Activated CD4-positive, alpha-beta T cell treated with anti-CD3 and anti-CD28 coated beads for 36 hours (primary cell): ENCODE data around the gene AMOTL1. TPM values are rescaled to one million over a fixed set of nuclear protein-coding genes. Genes with fewer than 3 reads are reported as not detected.
"Not testable (repeated sequence)": the region's sequence is repeated elsewhere in the genome, so short reads cannot be mapped to it uniquely, and the experiment has no call there.

Experiments used
- ATAC-seq: fragments of 200-7000 bp; cut with Tn5 transposase; one replicate; pipeline ENCODE4 v1.10.0; 2021; ENCODE audit warnings: mild to moderate bottlenecking, moderate library complexity
- CTCF ChIA-PET: fragments of 350-600 bp; sonication (Branson Sonifier 250); formaldehyde crosslinking; loops from one replicate; lab custom pipeline; 2021; ENCODE audit warnings: antibody characterized with exemption; lab: Charles Lee
- POLR2A ChIA-PET: fragments of 350-600 bp; sonication (Branson Sonifier 250); formaldehyde crosslinking; loops from one replicate; lab custom pipeline; 2021; ENCODE audit warnings: antibody characterized with exemption, inconsistent platforms; lab: Charles Lee
- DNase-seq: peaks from one replicate; pipeline ENCODE4 v3.0.0-alpha.2; 2020
- H3K27ac Mint-ChIP-seq: one replicate; pipeline ENCODE4 v1.8.0; 2021; ENCODE audit warnings: mixed read lengths
- H3K27me3 Mint-ChIP-seq: one replicate; pipeline ENCODE4 v1.8.0; 2021; ENCODE audit warnings: mixed read lengths
- H3K36me3 Mint-ChIP-seq: one replicate; pipeline ENCODE4 v1.8.0; 2021; ENCODE audit warnings: low read depth, mixed read lengths
- H3K4me1 Mint-ChIP-seq: one replicate; pipeline ENCODE4 v1.8.0; 2021; ENCODE audit warnings: mixed read lengths
- H3K4me3 Mint-ChIP-seq: one replicate; pipeline ENCODE4 v1.8.0; 2021; ENCODE audit warnings: mild to moderate bottlenecking, moderate library complexity, mixed read lengths
- H3K9me3 Mint-ChIP-seq: one replicate; pipeline ENCODE4 v1.8.0; 2021; ENCODE audit warnings: low read depth, mixed read lengths
- intact Hi-C, 2 experiments: fragments of 100-400 bp; cut with DNase I in 1 of 2; cut with micrococcal nuclease in 1 of 2; formaldehyde crosslinking; loops; one replicate each; pipeline versions ENCODE4 v1.14.2 to v1.15.1; 2022 to 2024; cut with DNase I, micrococcal nuclease
- total RNA-seq, 2 experiments: library from RNA; stranded (reverse); gene quantifications; one replicate each; pipeline ENCODE4 v1.2.3, GENCODE V29; 2021

The AMOTL1 gene
- total RNA-seq, 2 experiments from 2014 or later = 1.8 to 2.3 TPM

DNA sequence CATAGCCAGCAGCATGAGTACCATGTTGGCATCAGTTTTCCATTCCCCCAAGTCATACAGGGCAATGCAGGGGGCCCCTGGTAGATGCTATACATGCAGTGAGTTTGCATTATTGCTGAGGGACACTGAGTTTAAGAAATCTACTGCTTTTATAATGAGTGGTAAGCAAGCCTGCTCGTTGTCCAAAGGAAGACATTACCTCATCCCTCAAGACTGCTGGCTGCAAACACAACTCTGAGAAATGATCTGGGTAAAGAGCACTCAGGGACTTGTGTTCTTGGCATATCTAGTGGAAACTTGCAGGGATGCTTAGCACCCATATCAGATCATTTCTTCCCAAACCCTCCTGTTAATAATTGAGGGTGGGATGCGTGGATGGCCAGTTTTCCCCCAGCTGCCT is 127.3 kb downstream of the AMOTL1 start:
- intact Hi-C loops = loop anchor here in 1 of 2 experiments (5.0 kb wide), 1 partner anchor 128 kb away; the partner anchor contains the start of gene AMOTL1
- DNase-seq (no peak), ATAC-seq (no peak)
- ChIA-PET POLR2A (no interaction called here), CTCF (interaction anchor here (1.0 kb wide), 1 partner anchor 12 kb away, joined by 3 read pairs; no protein-coding TSS in a partner anchor)
- Mint-ChIP-seq H3K4me1 (no peaks in the 10 kb centered on the region), H3K36me3 (no peaks in the 10 kb centered on the region), H3K9me3 (peaks cover 16% of the 10 kb centered on the region), H3K27ac (no peak overlapping the region), H3K27me3 (no peaks in the 10 kb centered on the region), H3K4me3 (no peak overlapping the region)

DNA sequence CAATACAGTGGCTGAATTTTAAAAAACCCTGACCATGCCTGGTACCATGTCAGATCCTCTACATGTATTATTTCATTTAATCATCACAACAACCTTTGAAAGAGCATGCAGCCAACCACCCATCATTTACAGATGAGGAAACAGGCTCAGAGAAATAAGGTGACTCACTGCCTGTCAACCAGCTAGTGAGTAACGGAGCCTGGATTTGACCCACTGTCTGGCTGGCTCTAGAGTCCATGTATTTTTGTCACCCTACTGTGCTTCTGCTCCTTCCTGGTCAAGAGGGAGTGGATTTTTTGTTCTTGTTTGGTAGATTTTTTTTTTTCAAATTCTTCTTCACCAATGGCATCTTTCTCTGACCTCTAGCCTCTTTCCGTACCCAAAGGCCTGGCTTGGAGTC is 127.8 kb downstream of the AMOTL1 start:
- ChIA-PET CTCF (interaction anchor here (1.0 to 3.1 kb wide), 2 partner anchors 12 to 274 kb away, joined by 3 to 30 read pairs; no protein-coding TSS in a partner anchor), POLR2A (no interaction called here)
- Mint-ChIP-seq H3K4me1 (no peaks in the 10 kb centered on the region), H3K27ac (no peak overlapping the region), H3K4me3 (no peak overlapping the region), H3K9me3 (peaks cover 16% of the 10 kb centered on the region), H3K27me3 (no peaks in the 10 kb centered on the region), H3K36me3 (no peaks in the 10 kb centered on the region)
- no peak for ATAC-seq
- intact Hi-C loops = loop anchor here (2.0 to 5.0 kb wide), 2 partner anchors 129 to 377 kb away; partner anchors contain the start of gene AMOTL1 (in 1 of the 2)
- DNase-seq = no peak

DNA sequence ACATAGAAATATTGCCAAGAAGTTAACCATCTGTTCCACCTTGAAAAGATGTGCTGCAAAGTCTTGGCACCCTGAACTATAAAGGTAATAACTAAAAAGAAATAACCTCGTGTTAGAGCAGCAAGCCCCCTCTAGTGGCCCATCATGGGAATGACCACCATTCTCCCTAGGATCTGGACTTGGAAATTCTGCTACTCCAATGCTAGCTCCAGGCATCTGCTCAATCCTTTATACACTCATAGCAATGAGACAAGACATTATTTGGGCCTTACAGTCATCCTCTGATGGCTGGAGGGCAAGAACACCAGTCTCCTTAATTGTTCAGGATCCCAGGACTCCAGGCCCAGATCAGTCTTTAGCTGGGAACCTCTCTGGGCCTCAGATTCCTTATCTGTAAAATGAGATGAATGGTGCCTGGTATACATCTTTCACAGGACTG is 129.2 kb downstream of the AMOTL1 start:
- ATAC-seq (no peak), DNase-seq (peak; percentile 62)
- Mint-ChIP-seq H3K27ac (no peak overlapping the region), H3K9me3 (peaks cover 9% of the 10 kb centered on the region), H3K27me3 (no peaks in the 10 kb centered on the region), H3K36me3 (no peaks in the 10 kb centered on the region), H3K4me3 (no peak overlapping the region), H3K4me1 (no peaks in the 10 kb centered on the region)
- ChIA-PET CTCF (interaction anchor here (0.7 to 3.1 kb wide), 18 partner anchors 10 to 364 kb away, joined by 3 to 30 read pairs (median 5); partner anchors contain the start of genes CWC15 and KDM4D), POLR2A (interaction anchor here (0.5 kb wide), 1 partner anchor 26 kb away, joined by 3 read pairs; no protein-coding TSS in a partner anchor)
- intact Hi-C loops = loop anchor here (1.0 to 5.0 kb wide), 5 partner anchors 111 to 379 kb away; partner anchors contain the start of gene AMOTL1 (in 1 of the 2)

DNA sequence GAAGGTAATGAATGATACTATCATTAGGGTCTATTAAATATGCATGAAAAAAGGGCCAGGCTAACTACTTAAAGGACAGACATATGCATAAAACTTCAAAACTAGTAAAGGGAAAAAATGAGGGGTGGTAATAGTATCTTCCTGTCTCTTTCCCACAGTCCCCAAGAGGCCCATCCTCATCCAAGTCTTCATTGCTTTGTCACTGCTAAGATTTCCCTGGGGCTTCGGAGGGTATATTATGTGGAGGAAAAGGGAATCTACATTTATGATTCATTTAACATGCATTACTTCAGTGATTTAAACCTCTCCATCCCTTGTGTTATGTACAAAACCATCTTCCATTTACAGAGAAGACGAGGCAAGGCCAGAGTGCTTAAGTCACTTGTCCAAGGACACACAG is 139.1 kb downstream of the AMOTL1 start:
- H3K4me3 Mint-ChIP-seq = no peak overlapping the region
- peaks cover 2% of the 10 kb centered on the region for H3K9me3 Mint-ChIP-seq
- CTCF ChIA-PET = no interaction called here

DNA sequence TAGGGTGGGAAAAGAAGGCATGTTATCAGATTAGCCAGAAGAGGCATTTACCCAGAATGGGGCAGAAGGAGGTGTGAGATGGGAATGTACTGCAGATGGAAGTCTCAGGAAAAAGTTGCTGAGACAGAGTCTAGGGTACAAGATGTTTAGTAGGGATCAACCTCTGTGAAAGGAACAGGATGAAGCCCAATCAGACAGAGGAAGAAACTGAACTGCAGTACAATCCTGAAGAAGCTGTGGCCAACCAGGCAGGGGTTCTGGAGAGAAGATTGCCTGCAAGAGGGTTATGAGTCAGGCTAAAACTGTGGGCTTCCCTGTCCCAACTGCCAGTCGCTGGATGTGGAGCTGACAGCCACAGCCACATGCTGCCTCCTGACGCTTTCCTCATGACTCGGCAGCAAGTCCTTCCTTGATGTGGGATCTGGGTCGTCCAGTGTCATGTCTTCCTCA is 141.2 kb downstream of the AMOTL1 start:
- DNase-seq (no peak), ATAC-seq (no peak)
- Mint-ChIP-seq H3K9me3 (no peaks in the 10 kb centered on the region), H3K27ac (no peak overlapping the region), H3K36me3 (no peaks in the 10 kb centered on the region), H3K4me3 (no peak overlapping the region), H3K4me1 (no peaks in the 10 kb centered on the region), H3K27me3 (no peaks in the 10 kb centered on the region)
- CTCF ChIA-PET = no interaction called here
- intact Hi-C loops = no loop called here
- POLR2A ChIA-PET = no interaction called here

More for the DNA sequence above, 139.1 kb downstream of the AMOTL1 start:
- DNase-seq = no peak
- Mint-ChIP-seq H3K36me3 (no peaks in the 10 kb centered on the region), H3K4me1 (no peaks in the 10 kb centered on the region), H3K27ac (no peak overlapping the region), H3K27me3 (no peaks in the 10 kb centered on the region)
- POLR2A ChIA-PET = no interaction called here
- intact Hi-C loops = no loop called here
- ATAC-seq = no peak

DNA sequence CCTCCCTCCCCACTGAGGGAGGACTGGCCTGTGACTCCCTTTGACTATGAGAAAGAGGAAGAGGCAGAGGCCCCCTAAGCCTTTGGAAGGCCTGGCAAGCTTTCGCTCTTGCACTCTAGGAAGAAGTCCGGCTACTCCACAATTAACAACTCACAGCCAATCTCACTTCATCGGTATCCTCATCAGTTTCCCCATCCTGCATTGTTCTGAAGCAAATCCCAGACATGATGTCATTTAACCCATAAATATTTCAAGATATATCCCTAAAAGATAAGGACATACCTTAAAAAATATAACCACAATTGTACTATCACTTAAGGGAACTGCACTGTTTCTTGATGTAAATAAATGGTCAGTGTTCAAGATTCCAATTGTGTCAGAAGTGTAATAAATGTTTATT is 142.1 kb downstream of the AMOTL1 start:
- Mint-ChIP-seq H3K9me3 (no peaks in the 10 kb centered on the region), H3K27me3 (no peaks in the 10 kb centered on the region), H3K27ac (no peak overlapping the region), H3K36me3 (no peaks in the 10 kb centered on the region), H3K4me3 (no peak overlapping the region), H3K4me1 (no peaks in the 10 kb centered on the region)
- POLR2A ChIA-PET = no interaction called here
- CTCF ChIA-PET = interaction anchor here (0.6 kb wide), 1 partner anchor 848 kb away, joined by 3 read pairs; no protein-coding TSS in a partner anchor
- intact Hi-C loops = no loop called here
- no peak for DNase-seq
- ATAC-seq = no peak

DNA sequence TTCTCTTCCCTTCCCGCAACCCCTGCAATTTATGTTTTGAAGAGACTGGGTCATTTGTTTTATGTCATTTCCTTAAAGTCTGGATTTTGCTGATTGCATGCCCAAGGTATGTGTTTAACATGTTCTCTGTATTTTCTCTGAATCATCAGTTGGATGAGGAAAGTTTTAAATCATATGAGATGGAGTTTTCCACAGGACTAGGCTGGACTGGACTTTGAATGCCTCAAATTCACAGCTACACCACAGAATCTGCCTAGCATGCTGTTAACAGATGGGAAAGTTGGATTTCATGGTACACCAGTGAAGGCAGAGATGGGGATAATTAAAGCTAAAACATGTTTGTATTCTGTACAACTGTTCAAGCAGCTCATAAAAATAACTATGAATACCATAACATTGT is 142.6 kb downstream of the AMOTL1 start:
- H3K4me3 Mint-ChIP-seq = no peak overlapping the region
- no peaks in the 10 kb centered on the region for H3K4me1 Mint-ChIP-seq
- no peak for DNase-seq
- ATAC-seq = no peak
- POLR2A ChIA-PET = no interaction called here
- no peaks in the 10 kb centered on the region for H3K36me3 Mint-ChIP-seq
- H3K27ac Mint-ChIP-seq = no peak overlapping the region
- H3K9me3 Mint-ChIP-seq = no peaks in the 10 kb centered on the region
- intact Hi-C loops = no loop called here
- CTCF ChIA-PET = interaction anchor here (1.2 kb wide), 1 partner anchor 13 kb away, joined by 5 read pairs; no protein-coding TSS in a partner anchor
- no peaks in the 10 kb centered on the region for H3K27me3 Mint-ChIP-seq

DNA sequence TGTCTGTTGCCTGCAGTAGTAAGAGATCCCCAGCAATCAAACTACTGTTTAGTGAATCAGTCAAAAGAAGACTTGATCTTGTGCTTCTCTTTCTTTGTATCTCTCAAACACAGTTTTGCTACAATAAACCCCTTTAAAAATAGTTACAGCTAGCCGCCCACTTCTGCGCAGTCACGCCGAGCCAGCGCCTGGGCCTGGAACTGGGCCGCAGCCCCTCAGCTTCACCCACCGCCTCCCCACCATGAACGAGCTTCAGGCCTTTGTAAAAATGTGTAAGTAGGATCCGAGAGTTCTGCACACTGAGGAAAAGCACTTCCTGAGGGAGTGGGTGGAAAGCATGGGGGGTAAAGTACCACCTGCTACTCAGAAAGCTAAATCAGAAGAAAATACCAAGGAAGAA is 144.7 kb downstream of the AMOTL1 start:
- POLR2A ChIA-PET = no interaction called here
- DNase-seq (no peak), ATAC-seq (no peak)
- H3K27me3 Mint-ChIP-seq = no peaks in the 10 kb centered on the region
- no peaks in the 10 kb centered on the region for H3K36me3 Mint-ChIP-seq
- H3K4me1 Mint-ChIP-seq = no peaks in the 10 kb centered on the region
- no peaks in the 10 kb centered on the region for H3K9me3 Mint-ChIP-seq
- CTCF ChIA-PET = no interaction called here
- H3K4me3 Mint-ChIP-seq = no peak overlapping the region
- intact Hi-C loops = no loop called here
- no peak overlapping the region for H3K27ac Mint-ChIP-seq

DNA sequence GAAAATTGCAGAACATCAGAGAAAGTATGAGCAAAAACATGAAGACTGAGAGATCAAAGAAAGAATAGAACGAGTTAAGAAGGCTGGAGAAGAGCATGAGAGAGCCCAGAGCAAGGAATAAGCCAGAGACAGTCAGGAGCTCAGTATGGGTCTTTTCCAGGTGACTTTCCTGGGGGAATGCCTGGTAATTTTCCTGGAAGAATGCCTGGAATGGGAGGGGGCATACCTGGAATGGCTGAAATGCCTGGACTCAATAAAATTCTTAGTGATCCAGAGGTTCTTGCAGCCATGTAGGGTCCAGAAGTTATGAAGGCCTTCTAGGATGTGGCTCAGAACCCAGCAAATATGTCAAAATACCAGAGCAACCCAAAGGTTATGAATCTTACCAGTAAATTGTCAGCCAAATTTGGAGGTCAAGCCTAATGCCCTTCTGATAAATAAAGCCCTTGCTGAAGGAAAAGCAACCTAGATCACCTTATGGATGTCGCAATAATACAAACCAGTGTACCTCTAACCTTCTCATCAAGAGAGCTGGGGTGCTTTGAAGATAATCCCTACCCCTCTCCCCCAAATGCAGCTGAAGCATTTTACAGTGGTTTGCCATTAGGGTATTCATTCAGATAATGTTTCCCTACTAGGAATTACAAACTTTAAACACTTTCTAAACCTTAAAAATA is 145.7 kb downstream of the AMOTL1 start:
- H3K27me3 Mint-ChIP-seq, H3K36me3 Mint-ChIP-seq, H3K9me3 Mint-ChIP-seq, POLR2A ChIA-PET, DNase-seq, H3K4me1 Mint-ChIP-seq, H3K4me3 Mint-ChIP-seq, intact Hi-C loops, ATAC-seq, H3K27ac Mint-ChIP-seq: not testable (repeated sequence)
- CTCF ChIA-PET = interaction anchor here (0.7 kb wide), 1 partner anchor 15 kb away, joined by 3 read pairs; no protein-coding TSS in a partner anchor

DNA sequence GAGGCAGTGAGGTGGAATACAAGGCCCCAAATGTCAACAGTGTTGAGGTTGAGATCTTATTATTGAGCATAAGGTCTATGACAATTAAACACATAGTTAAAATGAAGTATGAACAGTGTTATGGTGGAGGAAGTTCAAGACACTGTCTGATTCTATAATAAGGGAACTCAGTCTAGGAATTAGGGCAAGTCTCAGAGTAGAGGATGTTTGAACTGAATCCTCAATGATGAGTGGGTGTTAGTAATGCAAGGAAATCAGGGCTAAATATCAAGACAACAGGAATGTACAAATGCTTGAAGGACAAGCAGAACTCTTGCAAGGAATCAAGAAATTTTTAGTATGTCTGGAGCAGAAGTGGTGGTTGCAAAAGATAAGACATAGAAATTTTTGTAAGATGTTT is 152.2 kb downstream of the AMOTL1 start:
- ATAC-seq (no peak), DNase-seq (no peak)
- no peaks in the 10 kb centered on the region for H3K27me3 Mint-ChIP-seq
- intact Hi-C loops = no loop called here
- CTCF ChIA-PET = no interaction called here
- peaks cover 6% of the 10 kb centered on the region for H3K9me3 Mint-ChIP-seq
- H3K27ac Mint-ChIP-seq = no peak overlapping the region
- no peak overlapping the region for H3K4me3 Mint-ChIP-seq
- H3K4me1 Mint-ChIP-seq = peaks cover 13% of the 10 kb centered on the region
- POLR2A ChIA-PET = no interaction called here
- H3K36me3 Mint-ChIP-seq = peaks cover 6% of the 10 kb centered on the region

DNA sequence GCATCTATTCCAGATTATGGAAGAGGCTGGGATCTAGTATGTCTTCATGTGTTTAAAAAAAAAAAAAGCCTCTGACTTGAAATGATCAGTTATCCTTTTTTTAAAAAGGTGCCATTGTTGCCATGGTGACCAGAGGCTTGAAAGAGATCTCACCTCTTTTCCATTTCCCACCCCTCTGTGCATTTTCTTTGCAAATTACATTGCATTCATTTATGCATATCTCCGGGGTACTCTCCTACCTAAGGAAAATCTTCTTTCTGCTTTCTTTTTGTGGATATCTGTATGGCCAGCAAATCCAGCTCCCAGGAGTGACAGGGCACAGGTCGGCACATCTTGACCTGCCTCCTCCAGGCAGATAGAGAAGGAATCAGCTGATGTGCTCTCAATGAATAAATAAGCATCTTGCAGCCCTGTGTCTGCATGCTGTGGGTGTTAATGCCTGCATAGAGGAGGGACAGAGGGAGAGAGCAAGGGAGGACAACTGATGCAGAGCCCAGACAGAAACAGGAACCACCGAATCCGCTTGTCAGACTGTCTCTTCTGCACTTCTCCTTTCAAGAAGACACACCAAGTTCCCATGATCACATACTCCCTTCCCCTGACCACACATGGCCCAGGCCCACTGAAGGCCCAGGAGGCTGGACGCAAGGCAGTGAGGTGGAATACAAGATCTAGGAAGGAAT is 154.3 kb downstream of the AMOTL1 start:
- ChIA-PET CTCF (interaction anchor here (1.0 kb wide), 1 partner anchor 9 kb away, joined by 3 read pairs; no protein-coding TSS in a partner anchor), POLR2A (no interaction called here)
- peaks cover 14% of the 10 kb centered on the region for H3K36me3 Mint-ChIP-seq
- no peak overlapping the region for H3K27ac Mint-ChIP-seq
- ATAC-seq = no peak
- no peaks in the 10 kb centered on the region for H3K27me3 Mint-ChIP-seq
- H3K4me3 Mint-ChIP-seq = no peak overlapping the region
- DNase-seq = no peak
- H3K9me3 Mint-ChIP-seq = peaks cover 13% of the 10 kb centered on the region
- peaks cover 32% of the 10 kb centered on the region for H3K4me1 Mint-ChIP-seq
- intact Hi-C loops = no loop called here
